Measurements from ENCODE around the gene CTLA4.

Gene CTLA4

GRCh38 chr2:203892207-203892606 is 24.6 kb downstream of the CTLA4 start:
- peak; percentile 12 for DNase-seq (ENCODE audit: low read depth)

- no peak for DNase-seq (ENCODE audit: low read depth)
Observed at GRCh38 chr2:203893401-203893800, 25.8 kb downstream of the CTLA4 start.

- no peak for DNase-seq (ENCODE audit: low read depth)
Observed at GRCh38 chr2:203893840-203894239, 26.3 kb downstream of the CTLA4 start.

DNA sequence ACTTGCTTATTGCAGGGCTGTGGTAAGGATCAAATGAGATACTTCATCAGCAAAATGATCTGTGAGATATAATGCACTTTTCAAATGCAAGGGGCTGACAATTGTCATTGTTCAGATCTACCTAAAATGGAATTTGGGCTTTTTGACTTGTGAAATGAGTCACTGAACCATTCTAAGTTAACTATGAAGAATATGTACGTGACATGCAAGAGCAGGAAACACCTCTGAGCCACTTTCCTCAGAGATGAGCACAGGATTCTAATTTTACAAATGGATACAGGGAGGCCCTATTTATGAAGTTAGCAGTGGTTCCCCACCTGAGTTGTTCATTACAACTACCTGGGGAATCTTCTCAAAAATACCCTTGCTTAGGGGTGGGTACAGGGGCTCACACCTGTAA is 26.7 kb downstream of the CTLA4 start:
- no peak for DNase-seq (ENCODE audit: low read depth)

DNA sequence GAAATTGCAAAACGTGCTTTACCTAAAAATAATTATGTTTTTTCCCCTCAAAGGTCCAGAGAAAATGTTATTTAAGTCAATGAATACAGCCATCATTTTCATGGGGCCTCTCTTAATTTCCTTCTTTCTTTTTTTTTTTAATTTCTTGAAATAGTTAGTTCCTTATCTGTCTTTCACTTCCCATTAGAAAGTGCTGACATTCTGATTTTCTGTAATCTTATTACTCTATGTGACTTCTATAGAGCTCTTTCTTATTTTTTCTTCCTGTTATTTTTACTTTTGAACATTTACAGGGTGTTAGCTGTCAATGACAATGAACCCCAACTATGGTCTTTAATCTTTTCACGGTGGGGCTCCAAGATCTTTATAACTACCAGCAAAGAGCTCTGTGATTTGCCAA is 30.0 kb downstream of the CTLA4 start:
- DNase-seq (ENCODE audit: low read depth): no peak

GRCh38 chr2:203898657-203899056 is 31.1 kb downstream of the CTLA4 start:
- no peak for DNase-seq (ENCODE audit: low read depth)

DNA sequence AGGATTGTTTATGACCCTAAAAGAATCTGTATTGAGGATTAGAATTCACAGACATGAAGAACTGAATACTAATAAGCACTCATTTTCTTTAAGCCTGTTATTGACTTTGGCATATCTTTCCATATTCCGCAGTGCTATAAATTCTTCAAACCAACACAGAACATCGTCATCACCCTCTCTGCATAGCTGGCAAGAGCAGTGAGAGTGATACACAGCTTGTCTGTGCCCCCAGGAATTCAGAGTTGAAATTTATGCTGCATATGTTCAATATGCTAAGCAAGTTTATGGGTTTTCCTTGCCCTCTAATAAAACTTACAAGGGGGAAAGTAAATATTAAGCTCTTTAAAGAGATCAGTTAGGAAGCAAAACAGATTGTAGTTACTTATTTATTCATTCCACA is 32.7 kb downstream of the CTLA4 start:
- peak; percentile 12 for DNase-seq (ENCODE audit: low read depth)

DNA sequence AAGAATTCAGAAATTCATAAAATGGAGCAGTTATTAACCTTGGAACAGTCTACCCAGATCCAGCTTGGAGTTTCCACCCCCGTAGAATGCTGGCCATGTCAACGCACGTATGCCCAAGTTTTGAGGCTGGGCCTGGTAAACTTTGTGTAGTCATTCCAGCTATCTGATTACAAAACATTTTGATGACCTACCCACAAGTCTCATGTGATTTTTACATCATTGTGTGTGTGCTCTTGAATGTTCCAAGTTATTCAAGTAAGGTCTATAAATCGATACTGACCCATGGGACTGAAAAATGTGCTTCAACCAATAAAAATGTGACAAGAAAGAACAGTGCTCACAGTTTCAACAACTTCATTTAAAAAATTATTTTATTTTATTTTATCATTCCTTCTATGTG is 36.5 kb downstream of the CTLA4 start:
- DNase-seq (ENCODE audit: low read depth): no peak

DNA sequence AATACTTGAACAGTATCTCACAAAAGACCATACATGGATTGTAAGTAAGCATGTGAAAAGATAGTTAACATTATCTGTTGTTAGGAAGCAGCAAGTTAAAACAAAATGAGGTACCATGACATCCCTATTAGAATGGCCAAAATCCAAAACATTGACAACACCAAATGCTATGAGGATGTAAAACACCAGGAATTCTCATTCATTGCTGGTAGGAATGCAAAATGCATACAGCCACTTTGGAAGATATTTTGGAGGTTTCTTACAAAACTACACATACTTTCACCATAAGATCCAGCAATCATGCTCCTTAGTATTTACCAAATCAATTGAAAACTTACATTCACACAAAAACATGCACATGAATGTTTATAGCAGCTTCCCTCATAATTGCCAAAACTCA is 38.1 kb downstream of the CTLA4 start:
- peak; percentile 34 for DNase-seq (ENCODE audit: low read depth)

DNA sequence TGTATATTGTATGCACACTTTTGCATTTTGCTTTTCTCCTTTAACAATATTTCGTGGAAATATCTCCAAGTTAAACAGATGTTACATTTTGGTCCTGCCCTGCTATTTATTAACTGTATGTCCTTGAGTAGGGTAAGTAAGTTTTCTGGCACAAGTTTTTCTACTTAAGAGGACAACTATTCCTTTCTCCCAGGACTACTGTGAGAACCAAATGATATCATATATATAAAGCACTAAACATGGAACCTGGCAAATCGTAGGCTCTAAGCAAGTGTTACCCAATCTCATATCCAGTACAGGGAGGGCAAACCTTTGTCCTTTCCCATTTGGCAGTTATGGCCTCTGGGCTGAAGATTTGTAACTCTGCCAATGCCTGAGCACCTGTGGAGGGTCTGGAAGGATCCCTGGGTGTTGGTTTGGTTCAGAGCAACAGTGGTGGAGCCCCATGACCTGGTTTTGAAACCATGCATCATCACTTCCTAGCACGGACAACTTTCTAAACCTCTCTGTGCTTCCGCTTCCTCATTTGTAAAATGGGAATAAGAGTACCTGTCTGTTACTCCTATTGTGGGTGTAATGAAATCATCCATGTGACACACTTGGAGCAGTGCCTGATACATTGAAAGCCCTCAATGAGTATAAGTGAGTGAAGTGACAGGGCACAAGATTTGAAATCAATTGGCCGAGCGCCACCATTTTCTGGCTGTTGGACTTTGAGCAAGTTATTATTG is 40.7 kb downstream of the CTLA4 start:
- DNase-seq (ENCODE audit: low read depth): no peak

- DNase-seq (ENCODE audit: low read depth): no peak
Observed at GRCh38 chr2:203908797-203909185, 41.2 kb downstream of the CTLA4 start.

GRCh38 chr2:203909261-203909967 is 41.8 kb downstream of the CTLA4 start:
- DNase-seq (ENCODE audit: low read depth): peak; percentile 72

DNA sequence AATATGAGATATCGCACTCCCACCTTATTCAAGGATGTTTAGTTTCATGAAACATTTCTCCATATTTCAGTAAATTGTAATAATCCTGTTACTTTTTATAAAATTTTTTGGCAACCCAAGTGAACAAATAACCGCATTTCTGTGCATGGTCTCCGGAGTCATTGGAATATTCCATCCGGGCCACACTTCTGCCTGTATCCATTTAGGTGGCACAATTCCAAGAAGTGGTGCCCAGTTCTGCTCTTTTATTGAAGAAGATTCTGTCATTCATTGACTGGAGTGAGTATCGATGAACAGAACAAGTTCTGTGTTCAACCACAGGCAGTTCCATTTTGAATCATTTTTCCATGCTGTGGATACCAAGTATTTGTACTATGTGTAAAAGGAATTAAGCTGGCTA is 42.4 kb downstream of the CTLA4 start:
- DNase-seq (ENCODE audit: low read depth): no peak

DNA sequence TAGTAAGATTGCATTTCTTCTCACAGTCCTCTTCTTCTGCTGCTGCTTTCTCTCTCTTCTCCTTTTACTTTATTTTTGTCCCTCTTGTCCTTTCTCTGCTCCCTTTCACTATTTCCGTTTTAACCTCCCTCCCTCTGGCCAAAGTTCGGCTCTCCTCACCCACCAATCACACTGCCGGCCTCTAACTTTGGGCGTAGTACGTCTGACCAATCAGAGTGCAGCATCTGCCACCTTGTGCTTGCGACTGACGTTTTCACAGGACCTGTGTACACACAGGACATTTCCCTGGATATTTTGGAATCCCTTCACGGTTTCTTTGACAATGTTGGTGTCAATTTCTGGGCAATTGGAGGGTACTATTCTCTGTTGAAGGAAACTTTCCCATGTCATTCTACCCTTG is 46.4 kb downstream of the CTLA4 start:
- DNase-seq (ENCODE audit: low read depth): no peak

GRCh38 chr2:203914546-203915182 is 47.1 kb downstream of the CTLA4 start:
- no peak for DNase-seq (ENCODE audit: low read depth)

DNA sequence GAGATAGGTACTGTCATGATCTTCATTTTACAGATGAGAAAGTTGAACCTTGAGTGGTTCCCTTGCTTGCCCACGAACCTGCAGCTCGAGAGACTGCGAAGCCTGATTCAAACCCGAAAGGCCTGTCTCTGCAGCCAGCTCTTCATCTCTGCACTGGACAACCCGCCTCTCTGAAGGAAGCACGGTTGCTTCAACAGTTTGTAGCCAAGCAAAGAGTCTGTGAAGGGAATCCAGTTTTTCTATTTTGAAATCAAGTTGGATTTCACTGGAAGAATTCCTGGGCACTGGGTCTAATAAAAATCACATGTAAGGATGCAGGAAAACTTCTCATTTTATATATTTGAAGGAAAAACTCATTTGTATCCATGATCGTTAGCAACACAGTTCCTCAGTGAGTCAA is 47.7 kb downstream of the CTLA4 start:
- DNase-seq (ENCODE audit: low read depth): peak; percentile 12

DNA sequence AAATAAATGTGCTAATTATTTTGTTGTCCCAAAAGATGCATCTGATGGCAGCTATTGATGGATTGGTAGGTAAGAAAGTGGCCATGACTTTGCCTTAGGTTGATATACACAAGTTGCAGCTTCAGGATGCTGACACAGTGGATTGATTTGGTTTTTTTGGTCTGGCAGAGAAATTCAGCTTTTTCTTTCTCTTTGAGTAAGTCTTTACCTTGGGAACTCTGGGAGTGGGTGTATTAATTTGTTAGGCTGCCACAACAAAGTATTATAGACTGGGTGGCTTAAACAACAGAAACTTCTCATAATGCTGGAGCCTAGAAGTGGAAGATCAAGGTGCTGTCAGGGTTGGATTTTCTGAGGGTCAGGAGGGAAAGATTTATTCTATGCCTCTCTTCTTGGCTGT is 49.2 kb downstream of the CTLA4 start:
- no peak for DNase-seq (ENCODE audit: low read depth)

DNA sequence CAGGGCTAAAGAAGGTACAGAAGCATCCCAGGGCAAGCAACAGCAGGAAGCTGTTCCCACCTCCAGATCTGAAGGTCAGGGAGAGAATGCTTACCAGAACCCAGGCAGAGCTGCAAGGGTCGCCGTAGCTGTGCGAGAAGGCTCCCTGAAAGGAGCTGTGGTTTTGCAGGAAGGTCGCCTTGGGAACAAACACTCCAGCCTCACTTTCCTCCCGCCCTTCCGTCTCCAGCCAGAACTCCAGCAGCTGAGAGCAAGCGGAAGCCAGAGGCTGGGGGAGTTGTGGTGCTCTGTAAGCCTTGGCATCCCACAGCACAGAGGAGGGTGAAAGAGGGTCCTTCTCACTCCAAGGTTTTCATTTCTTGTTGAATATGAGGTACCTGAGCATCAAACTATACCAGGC is 50.7 kb downstream of the CTLA4 start:
- no peak for DNase-seq (ENCODE audit: low read depth)

DNA sequence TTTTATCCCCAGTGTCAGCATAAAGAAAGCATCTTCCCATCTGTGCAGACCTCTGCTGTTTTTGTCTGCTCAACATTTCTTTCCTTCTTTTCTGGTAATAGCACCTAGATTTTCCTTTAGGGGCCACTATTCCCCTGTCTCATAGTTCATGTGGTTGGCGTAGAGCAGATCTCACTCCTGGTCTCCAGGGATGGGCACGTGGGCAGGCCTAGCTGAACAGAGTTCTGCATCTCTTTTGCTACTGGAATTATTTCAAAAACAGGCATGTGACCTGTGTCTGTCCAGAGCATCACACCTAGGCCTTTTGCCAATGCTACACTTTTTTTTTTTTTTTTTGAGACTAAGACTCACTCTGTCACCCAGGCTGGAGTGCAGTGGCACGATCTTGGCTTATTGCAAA is 51.3 kb downstream of the CTLA4 start:
- DNase-seq (ENCODE audit: low read depth): no peak

Measured in EH (cell line).